Measurements from ENCODE around the gene PIAS1.

GRCh38 chr15:68062946-68063465 is 8.9 kb downstream of the PIAS1 start:
- TF ChIP-seq CREM (IDR thresholded peaks at IDR 0.05; ENCODE audit: low read depth) (no peak), HDAC3 (IDR thresholded peaks at IDR 0.05; ENCODE audit: borderline replicate concordance, partially characterized antibody) (no peak), NFRKB (IDR thresholded peaks at IDR 0.05; ENCODE audit: low read depth) (no peak), MXI1 (IDR thresholded peaks at IDR 0.05; ENCODE audit: low read depth, low read length) (no peak), CEBPG (CRISPR knock-in tag; IDR thresholded peaks at IDR 0.05) (no peak), CEBPG (tag; conservative IDR thresholded peaks at IDR 0.05 in 1 of 2, IDR thresholded peaks at IDR 0.05 in 1 of 2) (no peak), HNRNPL (IDR thresholded peaks at IDR 0.05; ENCODE audit: low read depth, low read length) (no peak), NCOA1 (IDR thresholded peaks at IDR 0.05; ENCODE audit: low read depth) (no peak), POLR2A (conservative IDR thresholded peaks at IDR 0.05) (no peak)

Measured in K562 (cell line).